Measurements from ENCODE around the gene MDFI.

The MDFI gene

GRCh38 chr6:41638002-41638934, at the start of gene MDFI:
MDFI (plus strand) TSS chr6:41638468; CDS start chr6:41638750, 282 bp downstream.
- in situ Hi-C loops (cut with MboI; ENCODE audit: low sequenced_read_pairs), result no loop called here

- in situ Hi-C loops (cut with MboI; ENCODE audit: low sequenced_read_pairs), result no loop called here
Measured at GRCh38 chr6:41589223-41589622, 49.0 kb upstream of the MDFI start.

GRCh38 chr6:41589636-41590622, 48.3 kb upstream of the MDFI start:
- in situ Hi-C loops (cut with MboI; ENCODE audit: low sequenced_read_pairs), result loop anchor here (10.0 kb wide), 1 partner anchor 225 kb away; no protein-coding TSS in a partner anchor

- in situ Hi-C loops (cut with MboI; ENCODE audit: low sequenced_read_pairs), result loop anchor here (10.0 kb wide), 1 partner anchor 226 kb away; no protein-coding TSS in a partner anchor
Measured at GRCh38 chr6:41591122-41591521, 47.1 kb upstream of the MDFI start.

- in situ Hi-C loops (cut with MboI; ENCODE audit: low sequenced_read_pairs), result loop anchor here (10.0 kb wide), 1 partner anchor 227 kb away; no protein-coding TSS in a partner anchor
Measured at GRCh38 chr6:41591859-41592502, 46.3 kb upstream of the MDFI start.

GRCh38 chr6:41593406-41593805, 44.9 kb upstream of the MDFI start:
- in situ Hi-C loops (cut with MboI; ENCODE audit: low sequenced_read_pairs), result loop anchor here (10.0 kb wide), 1 partner anchor 229 kb away; no protein-coding TSS in a partner anchor

GRCh38 chr6:41593839-41594238, 44.4 kb upstream of the MDFI start:
- in situ Hi-C loops (cut with MboI; ENCODE audit: low sequenced_read_pairs), result loop anchor here (10.0 kb wide), 1 partner anchor 229 kb away; no protein-coding TSS in a partner anchor

GRCh38 chr6:41594326-41594725, 43.9 kb upstream of the MDFI start:
- in situ Hi-C loops (cut with MboI; ENCODE audit: low sequenced_read_pairs), result loop anchor here (10.0 kb wide), 1 partner anchor 230 kb away; no protein-coding TSS in a partner anchor

GRCh38 chr6:41594766-41595165, 43.5 kb upstream of the MDFI start:
- in situ Hi-C loops (cut with MboI; ENCODE audit: low sequenced_read_pairs), result loop anchor here (10.0 kb wide), 1 partner anchor 230 kb away; no protein-coding TSS in a partner anchor

- in situ Hi-C loops (cut with MboI; ENCODE audit: low sequenced_read_pairs), result loop anchor here (10.0 kb wide), 1 partner anchor 230 kb away; no protein-coding TSS in a partner anchor
Measured at GRCh38 chr6:41595166-41595565, 43.1 kb upstream of the MDFI start.

- in situ Hi-C loops (cut with MboI; ENCODE audit: low sequenced_read_pairs), result loop anchor here (10.0 kb wide), 1 partner anchor 231 kb away; no protein-coding TSS in a partner anchor
Measured at GRCh38 chr6:41596096-41596685, 42.1 kb upstream of the MDFI start.

GRCh38 chr6:41596807-41597206, 41.5 kb upstream of the MDFI start:
- in situ Hi-C loops (cut with MboI; ENCODE audit: low sequenced_read_pairs), result loop anchor here (10.0 kb wide), 1 partner anchor 232 kb away; no protein-coding TSS in a partner anchor

- in situ Hi-C loops (cut with MboI; ENCODE audit: low sequenced_read_pairs), result loop anchor here (10.0 kb wide), 1 partner anchor 233 kb away; no protein-coding TSS in a partner anchor
Measured at GRCh38 chr6:41597246-41598000, 40.8 kb upstream of the MDFI start.

GRCh38 chr6:41598670-41599014, 39.6 kb upstream of the MDFI start:
- in situ Hi-C loops (cut with MboI; ENCODE audit: low sequenced_read_pairs), result loop anchor here (10.0 kb wide), 1 partner anchor 234 kb away; no protein-coding TSS in a partner anchor

GRCh38 chr6:41599015-41599851, 39.0 kb upstream of the MDFI start:
- in situ Hi-C loops (cut with MboI; ENCODE audit: low sequenced_read_pairs), result loop anchor here (10.0 kb wide), 1 partner anchor 234 kb away; no protein-coding TSS in a partner anchor

GRCh38 chr6:41599852-41600445, 38.3 kb upstream of the MDFI start:
- in situ Hi-C loops (cut with MboI; ENCODE audit: low sequenced_read_pairs), result loop anchor here (10.0 kb wide), 1 partner anchor 235 kb away; no protein-coding TSS in a partner anchor

- in situ Hi-C loops (cut with MboI; ENCODE audit: low sequenced_read_pairs), result no loop called here
Measured at GRCh38 chr6:41600499-41601247, 37.6 kb upstream of the MDFI start.
